Breast epithelium (tissue), 3 donors: ENCODE results near the gene TMCO4.

ENCODE experiments used
- POLR2A ChIP-seq: fragments of 450-650 bp; IDR thresholded peaks from one replicate; pipeline ENCODE4 v1.6.1; 2016; ENCODE audit warnings: antibody characterized with exemption, mild to moderate bottlenecking, moderate library complexity
- TF ChIP-seq, protein P1 (sequence below), 3 donors: fragments of 450-650 bp; IDR thresholded peaks; one replicate each; pipeline ENCODE4 v1.5.1; 2016 to 2017; ENCODE audit warnings: antibody characterized with exemption in 3 of 3, mild to moderate bottlenecking in 3 of 3, moderate library complexity in 3 of 3

DNA sequence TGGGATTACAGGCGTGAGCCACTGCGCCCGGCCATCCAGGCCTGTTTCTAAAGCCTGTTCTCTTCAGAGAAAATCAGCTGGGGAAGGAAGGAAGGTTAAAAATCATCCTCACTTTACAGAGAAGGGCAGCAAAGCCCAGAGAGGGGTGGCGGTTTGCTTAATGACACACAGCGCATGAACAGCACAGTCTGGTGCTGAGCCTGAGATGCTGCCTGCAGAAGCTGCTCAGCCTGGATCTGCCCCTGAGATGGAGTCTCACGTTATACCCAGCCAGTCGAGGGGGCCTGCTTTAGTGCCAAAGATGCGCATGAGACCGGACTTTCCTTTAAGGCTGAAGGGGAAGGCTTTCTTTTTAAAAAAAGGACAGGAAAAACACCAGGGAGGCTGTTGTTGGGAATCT is 113.7 kb downstream of the TMCO4 start:
- TF ChIP-seq, protein P1, sequence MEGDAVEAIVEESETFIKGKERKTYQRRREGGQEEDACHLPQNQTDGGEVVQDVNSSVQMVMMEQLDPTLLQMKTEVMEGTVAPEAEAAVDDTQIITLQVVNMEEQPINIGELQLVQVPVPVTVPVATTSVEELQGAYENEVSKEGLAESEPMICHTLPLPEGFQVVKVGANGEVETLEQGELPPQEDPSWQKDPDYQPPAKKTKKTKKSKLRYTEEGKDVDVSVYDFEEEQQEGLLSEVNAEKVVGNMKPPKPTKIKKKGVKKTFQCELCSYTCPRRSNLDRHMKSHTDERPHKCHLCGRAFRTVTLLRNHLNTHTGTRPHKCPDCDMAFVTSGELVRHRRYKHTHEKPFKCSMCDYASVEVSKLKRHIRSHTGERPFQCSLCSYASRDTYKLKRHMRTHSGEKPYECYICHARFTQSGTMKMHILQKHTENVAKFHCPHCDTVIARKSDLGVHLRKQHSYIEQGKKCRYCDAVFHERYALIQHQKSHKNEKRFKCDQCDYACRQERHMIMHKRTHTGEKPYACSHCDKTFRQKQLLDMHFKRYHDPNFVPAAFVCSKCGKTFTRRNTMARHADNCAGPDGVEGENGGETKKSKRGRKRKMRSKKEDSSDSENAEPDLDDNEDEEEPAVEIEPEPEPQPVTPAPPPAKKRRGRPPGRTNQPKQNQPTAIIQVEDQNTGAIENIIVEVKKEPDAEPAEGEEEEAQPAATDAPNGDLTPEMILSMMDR (IDR thresholded peaks at IDR 0.05) = no peak
- no peak for TF ChIP-seq POLR2A
